Neural cell (in vitro differentiated cells): Measurements from ENCODE around the gene NDNF.

Experiments used
- CTCF ChIP-seq: fragments of 450-650 bp; IDR thresholded peaks from 2 replicates; pipeline ENCODE4 v1.5.1; 2014; ENCODE audit warnings: antibody characterized with exemption, mild to moderate bottlenecking, moderate library complexity; ENCODE audit not compliant: poor library complexity, severe bottlenecking
- EZH2 ChIP-seq: fragments of 200-600, 300-800 bp; shearing (Covaris generic), sonication (generic); IDR thresholded peaks from 2 replicates; pipeline ENCODE4 v1.6.1; 2014; ENCODE audit warnings: antibody characterized with exemption, low read length, borderline replicate concordance, mild to moderate bottlenecking; ENCODE audit not compliant: insufficient read depth, poor library complexity, severe bottlenecking
- MXI1 ChIP-seq: fragments of 450-650 bp; conservative IDR thresholded peaks from 2 replicates; pipeline ENCODE4 v1.6.1; 2014; ENCODE audit warnings: antibody characterized with exemption, mild to moderate bottlenecking; ENCODE audit not compliant: poor library complexity, severe bottlenecking
- POLR2AphosphoS5 ChIP-seq: IDR thresholded peaks from 2 replicates; pipeline ENCODE4 v1.6.1; 2012
- RAD21 ChIP-seq: fragments of 450-650 bp; conservative IDR thresholded peaks from 2 replicates; pipeline ENCODE4 v1.6.1; 2014; ENCODE audit warnings: antibody characterized with exemption, mild to moderate bottlenecking, moderate library complexity
- SMC3 ChIP-seq: fragments of 450-650 bp; conservative IDR thresholded peaks from 2 replicates; pipeline ENCODE4 v1.6.1; 2014; ENCODE audit warnings: antibody characterized with exemption, mild to moderate bottlenecking, moderate library complexity; ENCODE audit not compliant: poor library complexity
- TAF1 ChIP-seq: IDR thresholded peaks from 2 replicates; pipeline ENCODE4 v1.6.1; 2012; ENCODE audit warnings: low read depth
- TF ChIP-seq, protein P1 (sequence below): IDR thresholded peaks from 2 replicates; pipeline ENCODE4 v1.6.1; 2012; ENCODE audit warnings: borderline replicate concordance

- TF ChIP-seq CTCF (no peak), TAF1 (no peak), EZH2 (no peak), SMC3 (no peak), POLR2AphosphoS5 (no peak), RAD21 (no peak), MXI1 (no peak)
- TF ChIP-seq, protein P1, sequence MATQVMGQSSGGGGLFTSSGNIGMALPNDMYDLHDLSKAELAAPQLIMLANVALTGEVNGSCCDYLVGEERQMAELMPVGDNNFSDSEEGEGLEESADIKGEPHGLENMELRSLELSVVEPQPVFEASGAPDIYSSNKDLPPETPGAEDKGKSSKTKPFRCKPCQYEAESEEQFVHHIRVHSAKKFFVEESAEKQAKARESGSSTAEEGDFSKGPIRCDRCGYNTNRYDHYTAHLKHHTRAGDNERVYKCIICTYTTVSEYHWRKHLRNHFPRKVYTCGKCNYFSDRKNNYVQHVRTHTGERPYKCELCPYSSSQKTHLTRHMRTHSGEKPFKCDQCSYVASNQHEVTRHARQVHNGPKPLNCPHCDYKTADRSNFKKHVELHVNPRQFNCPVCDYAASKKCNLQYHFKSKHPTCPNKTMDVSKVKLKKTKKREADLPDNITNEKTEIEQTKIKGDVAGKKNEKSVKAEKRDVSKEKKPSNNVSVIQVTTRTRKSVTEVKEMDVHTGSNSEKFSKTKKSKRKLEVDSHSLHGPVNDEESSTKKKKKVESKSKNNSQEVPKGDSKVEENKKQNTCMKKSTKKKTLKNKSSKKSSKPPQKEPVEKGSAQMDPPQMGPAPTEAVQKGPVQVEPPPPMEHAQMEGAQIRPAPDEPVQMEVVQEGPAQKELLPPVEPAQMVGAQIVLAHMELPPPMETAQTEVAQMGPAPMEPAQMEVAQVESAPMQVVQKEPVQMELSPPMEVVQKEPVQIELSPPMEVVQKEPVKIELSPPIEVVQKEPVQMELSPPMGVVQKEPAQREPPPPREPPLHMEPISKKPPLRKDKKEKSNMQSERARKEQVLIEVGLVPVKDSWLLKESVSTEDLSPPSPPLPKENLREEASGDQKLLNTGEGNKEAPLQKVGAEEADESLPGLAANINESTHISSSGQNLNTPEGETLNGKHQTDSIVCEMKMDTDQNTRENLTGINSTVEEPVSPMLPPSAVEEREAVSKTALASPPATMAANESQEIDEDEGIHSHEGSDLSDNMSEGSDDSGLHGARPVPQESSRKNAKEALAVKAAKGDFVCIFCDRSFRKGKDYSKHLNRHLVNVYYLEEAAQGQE: no peak
Measured at GRCh38 chr4:121114756-121115155, 42.4 kb upstream of the NDNF start.
